Measurements from ENCODE around the gene EEFSEC. TPM values are rescaled to one million over a fixed set of nuclear protein-coding genes. Genes with fewer than 3 reads are reported as not detected.

Gene EEFSEC
- total and polyA plus RNA-seq, 2 experiments from 2014 or later: 26.7 to 47.9 TPM

DNA sequence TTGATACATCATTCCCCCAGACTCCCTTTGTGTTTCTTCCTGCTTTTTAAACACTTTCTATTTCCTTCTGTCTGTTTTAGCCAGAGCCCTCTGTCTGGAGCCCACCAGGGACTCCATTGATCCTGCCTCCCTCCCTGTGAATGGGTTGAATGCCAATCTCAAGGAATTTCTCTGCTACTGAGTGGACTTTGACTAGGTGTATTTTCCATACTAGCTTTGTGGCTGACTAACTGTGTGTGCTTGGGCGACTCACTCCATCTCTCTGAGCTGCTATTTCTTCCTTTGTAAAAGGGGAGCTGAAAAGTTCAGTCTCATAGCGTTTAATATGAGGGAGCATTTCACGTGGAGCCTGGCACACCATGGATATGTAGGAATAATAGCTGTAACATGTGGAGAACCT is 98.8 kb downstream of the EEFSEC start:
- no peak overlapping the region for H3K27ac ChIP-seq
- H3K4me1 ChIP-seq (ENCODE audit: low read depth): peaks cover 12% of the 10 kb centered on the region
- H3K36me3 ChIP-seq: no peaks in the 10 kb centered on the region
- TF ChIP-seq, protein P1, sequence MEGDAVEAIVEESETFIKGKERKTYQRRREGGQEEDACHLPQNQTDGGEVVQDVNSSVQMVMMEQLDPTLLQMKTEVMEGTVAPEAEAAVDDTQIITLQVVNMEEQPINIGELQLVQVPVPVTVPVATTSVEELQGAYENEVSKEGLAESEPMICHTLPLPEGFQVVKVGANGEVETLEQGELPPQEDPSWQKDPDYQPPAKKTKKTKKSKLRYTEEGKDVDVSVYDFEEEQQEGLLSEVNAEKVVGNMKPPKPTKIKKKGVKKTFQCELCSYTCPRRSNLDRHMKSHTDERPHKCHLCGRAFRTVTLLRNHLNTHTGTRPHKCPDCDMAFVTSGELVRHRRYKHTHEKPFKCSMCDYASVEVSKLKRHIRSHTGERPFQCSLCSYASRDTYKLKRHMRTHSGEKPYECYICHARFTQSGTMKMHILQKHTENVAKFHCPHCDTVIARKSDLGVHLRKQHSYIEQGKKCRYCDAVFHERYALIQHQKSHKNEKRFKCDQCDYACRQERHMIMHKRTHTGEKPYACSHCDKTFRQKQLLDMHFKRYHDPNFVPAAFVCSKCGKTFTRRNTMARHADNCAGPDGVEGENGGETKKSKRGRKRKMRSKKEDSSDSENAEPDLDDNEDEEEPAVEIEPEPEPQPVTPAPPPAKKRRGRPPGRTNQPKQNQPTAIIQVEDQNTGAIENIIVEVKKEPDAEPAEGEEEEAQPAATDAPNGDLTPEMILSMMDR (IDR thresholded peaks at IDR 0.05; ENCODE audit: low read depth, low read length): no peak
- H3K9me3 ChIP-seq (ENCODE audit: low read depth): no peaks in the 10 kb centered on the region
- no peak overlapping the region for H3K4me3 ChIP-seq
- H3K27me3 ChIP-seq: no peaks in the 10 kb centered on the region
- DNase-seq (ENCODE audit: low read depth in 1 of 2, low spot score in 1 of 2): no peak

DNA sequence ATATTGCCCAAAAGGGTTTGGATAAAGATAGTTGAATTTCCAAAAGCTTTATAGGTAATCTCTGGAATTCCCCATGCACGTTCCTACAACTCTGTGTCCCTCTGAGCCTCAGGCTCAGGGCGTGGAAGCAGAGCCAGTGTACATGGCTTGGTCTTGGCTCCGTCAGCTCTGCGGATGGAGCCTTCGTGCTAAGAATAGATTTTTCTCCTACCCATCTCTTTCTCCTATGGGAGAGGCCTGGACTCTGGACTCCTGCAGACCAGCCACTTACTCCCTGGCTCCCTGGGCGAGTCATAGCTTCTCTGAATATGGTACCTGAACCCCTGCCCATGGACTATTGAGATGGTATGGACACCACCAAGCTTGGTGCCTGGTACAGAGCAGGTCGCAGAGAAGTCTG is 99.9 kb downstream of the EEFSEC start:
- DNase-seq (ENCODE audit: low read depth in 1 of 2, low spot score in 1 of 2): peak in 1 of 2 donors; percentile 33
- Histone ChIP-seq H3K4me1 (ENCODE audit: low read depth) (peaks cover 12% of the 10 kb centered on the region), H3K9me3 (ENCODE audit: low read depth) (no peaks in the 10 kb centered on the region), H3K4me3 (no peak overlapping the region), H3K27ac (peak overlapping the region; percentile 36), H3K36me3 (no peaks in the 10 kb centered on the region), H3K27me3 (no peaks in the 10 kb centered on the region)
- TF ChIP-seq, protein P1 (IDR thresholded peaks at IDR 0.05; ENCODE audit: low read depth, low read length): no peak

DNA sequence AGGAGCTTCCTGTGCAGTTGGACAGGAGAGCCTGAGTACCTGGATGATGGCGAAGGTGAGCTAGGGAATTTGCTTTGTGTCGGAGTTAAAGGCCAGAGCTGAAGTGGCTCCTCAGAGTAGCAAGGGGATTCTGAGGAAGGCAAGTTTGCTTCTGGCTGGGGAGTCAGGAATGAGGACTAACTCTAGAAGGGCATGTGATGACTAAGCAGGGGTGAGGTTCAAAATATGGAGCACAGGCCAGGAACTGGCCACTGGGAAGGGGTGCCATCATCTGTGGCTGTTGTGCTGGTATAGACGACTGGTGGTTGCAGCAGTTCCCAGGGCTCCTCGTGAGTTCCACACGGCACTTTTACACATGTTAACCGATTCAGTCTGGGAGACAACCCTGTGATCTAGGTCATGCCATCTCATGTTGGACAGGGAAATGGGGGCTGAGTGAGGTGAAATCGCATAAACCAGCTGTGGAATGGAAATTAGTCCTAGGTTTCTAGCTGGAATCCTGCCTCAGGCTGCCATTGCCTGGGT is 100.8 kb downstream of the EEFSEC start:
- Histone ChIP-seq H3K9me3 (ENCODE audit: low read depth) (no peaks in the 10 kb centered on the region), H3K36me3 (no peaks in the 10 kb centered on the region), H3K27ac (no peak overlapping the region), H3K4me1 (ENCODE audit: low read depth) (peaks cover 12% of the 10 kb centered on the region), H3K4me3 (no peak overlapping the region), H3K27me3 (no peaks in the 10 kb centered on the region)
- DNase-seq (ENCODE audit: low read depth in 1 of 2, low spot score in 1 of 2): no peak
- TF ChIP-seq, protein P1 (IDR thresholded peaks at IDR 0.05; ENCODE audit: low read depth, low read length): no peak

DNA sequence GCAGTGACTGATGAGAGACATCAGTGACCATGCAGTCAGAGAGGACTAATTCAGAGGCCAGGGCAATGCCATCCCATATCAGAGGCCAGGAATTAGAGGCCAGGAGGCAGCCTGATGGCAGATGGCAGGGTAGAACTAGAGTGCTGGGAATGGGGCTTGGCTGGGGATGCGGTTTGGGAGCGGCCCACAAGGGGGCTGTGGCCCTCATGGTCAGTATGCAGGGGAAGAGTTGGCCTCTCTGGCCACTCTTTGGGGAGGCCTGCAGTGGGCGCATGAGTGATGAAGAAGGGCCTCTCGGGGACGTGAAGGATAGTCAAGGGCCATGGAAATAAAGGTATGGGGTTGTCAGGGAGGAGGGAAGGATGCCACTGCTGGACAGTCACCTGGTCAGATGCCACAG is 101.7 kb downstream of the EEFSEC start:
- TF ChIP-seq, protein P1 (IDR thresholded peaks at IDR 0.05; ENCODE audit: low read depth, low read length): no peak
- Histone ChIP-seq H3K4me3 (no peak overlapping the region), H3K36me3 (no peaks in the 10 kb centered on the region), H3K4me1 (ENCODE audit: low read depth) (peaks cover 12% of the 10 kb centered on the region), H3K27ac (no peak overlapping the region), H3K27me3 (no peaks in the 10 kb centered on the region), H3K9me3 (ENCODE audit: low read depth) (no peaks in the 10 kb centered on the region)
- no peak for DNase-seq (ENCODE audit: low read depth in 1 of 2, low spot score in 1 of 2)

DNA sequence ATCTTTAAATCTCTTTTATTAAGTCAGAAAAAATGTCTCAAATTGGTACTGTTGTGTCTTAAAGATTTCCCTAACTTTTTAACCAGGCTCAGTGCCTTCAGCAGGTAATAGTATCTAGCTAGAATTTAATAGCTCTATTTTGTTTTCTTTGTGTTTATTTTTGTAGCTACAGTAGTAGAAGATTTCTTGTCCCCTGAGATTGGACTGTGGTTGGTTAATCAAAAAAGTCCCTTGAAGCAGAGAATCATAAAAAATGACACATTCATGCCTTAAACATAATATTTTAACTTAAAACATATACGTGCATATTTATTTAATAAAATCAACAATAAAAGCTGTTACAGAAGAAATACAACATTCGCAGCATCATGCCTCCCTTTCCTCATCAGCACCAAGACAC is 102.8 kb downstream of the EEFSEC start:
- H3K27ac ChIP-seq: no peak overlapping the region
- H3K4me1 ChIP-seq (ENCODE audit: low read depth): peaks cover 12% of the 10 kb centered on the region
- no peaks in the 10 kb centered on the region for H3K27me3 ChIP-seq
- TF ChIP-seq, protein P1 (IDR thresholded peaks at IDR 0.05; ENCODE audit: low read depth, low read length): no peak
- H3K4me3 ChIP-seq: no peak overlapping the region
- DNase-seq (ENCODE audit: low read depth in 1 of 2, low spot score in 1 of 2): no peak
- H3K9me3 ChIP-seq (ENCODE audit: low read depth): peaks cover 4% of the 10 kb centered on the region
- H3K36me3 ChIP-seq: no peaks in the 10 kb centered on the region

Measured in cardiac muscle cell (in vitro differentiated cells and primary cell).